NCI-H748 (cell line): Measurements from ENCODE around the gene SLC39A11.
"Not testable (repeated sequence)": the region's sequence is repeated elsewhere in the genome, so short reads cannot be mapped to it uniquely, and the experiment has no call there.

Experiments used
- DNase-seq: peaks from one replicate; lab custom pipeline; 2025; ENCODE audit not compliant: unreplicated experiment; lab: John Stamatoyannopoulos, UW

Gene SLC39A11

DNA sequence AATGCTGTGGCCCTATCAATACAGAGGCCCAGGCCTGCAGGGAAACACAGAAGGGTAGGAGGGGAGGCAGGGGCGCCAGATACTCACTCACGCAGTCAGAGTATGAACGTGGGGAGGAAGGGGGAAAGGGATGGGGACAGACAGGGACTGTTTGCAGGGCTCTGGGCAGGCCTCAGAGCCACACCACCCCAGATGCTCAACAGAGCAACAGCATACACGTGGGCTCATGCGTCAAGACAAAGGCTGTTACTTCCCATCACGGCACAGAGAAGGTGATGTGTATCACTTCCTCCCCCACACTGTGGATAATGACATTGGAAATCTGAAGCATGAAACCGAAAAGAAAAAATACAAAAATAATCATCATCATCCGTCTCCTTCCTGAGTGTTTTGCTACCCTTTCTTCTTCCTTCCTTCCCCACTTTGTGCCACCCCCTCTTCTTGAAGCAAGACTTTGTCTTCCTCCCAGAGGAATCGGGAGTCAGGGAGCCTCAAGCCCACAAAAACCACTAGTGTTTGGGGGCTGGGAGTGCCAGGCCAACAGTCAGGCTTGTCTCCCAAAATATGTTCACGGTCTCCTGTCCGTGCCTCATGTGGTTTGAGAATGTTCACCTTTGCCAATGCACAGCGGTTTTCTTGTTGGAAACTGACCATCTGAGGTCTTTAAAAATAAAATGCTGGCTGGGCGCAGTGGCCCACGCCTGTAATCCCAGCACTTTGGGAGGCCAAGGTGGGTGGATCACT, 20.1 kb downstream of the SLC39A11 start:
- no peak for DNase-seq

DNA sequence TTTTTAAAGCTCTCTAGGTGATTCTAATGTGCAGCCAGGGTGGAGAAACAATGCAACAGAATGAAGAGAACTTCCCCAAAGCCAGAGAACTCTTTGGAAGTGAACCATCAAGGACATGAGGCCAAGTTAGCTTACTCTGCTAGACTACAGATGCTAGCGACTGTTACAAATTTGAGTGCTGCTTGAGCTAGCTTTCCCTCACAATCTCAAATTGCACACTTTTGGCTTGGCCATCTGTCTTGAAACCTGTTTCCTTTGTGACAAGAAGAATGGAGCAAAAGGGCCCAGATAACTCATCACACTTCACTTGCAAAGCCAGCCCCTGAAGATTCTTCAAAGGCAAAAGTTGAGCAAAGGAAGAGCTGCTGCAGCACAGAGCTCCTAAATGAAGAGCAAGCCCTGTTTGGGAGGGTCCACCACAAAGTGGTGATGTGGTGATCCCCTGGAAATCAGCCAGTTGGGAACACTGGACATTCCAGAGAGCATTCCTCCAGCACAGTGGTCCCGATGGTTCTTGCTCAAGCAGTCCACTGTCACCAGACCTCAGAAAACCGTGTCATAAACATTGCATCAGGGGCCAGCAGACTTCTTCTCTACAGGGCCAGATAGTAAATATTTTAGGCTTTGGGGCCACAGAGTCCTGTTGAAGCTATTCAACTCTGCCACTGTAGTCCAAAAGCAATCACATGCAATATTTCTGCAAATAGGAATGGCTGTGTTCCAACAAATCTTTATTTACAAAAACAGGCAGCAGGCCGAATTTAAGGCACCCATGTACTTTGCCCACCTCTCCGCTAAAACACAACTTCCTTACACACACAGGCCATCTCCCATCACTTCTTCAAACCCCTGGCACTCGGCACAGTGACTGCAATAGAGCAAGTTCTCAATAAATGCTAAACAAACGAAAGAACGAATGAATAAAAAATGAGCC, 21.2 kb downstream of the SLC39A11 start:
- no peak for DNase-seq

DNA sequence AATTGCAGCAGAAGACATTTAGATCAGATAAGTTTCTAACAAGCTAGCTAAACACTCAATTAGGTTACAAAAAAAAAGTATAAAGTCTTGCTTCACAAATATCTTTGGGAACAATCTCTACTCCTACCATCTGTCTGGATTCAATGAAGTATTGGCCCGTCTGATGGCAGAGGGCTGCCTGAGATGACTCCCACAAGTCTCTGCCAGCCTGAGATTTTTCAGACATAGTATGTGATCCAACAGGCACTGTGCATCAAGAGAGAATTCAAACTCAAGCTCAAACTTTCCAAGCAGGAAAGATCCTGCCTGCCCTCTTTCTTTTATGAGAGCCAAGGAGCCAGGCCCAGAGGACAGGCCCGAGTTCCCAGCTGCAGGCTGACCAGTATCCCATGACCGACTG, 22.6 kb downstream of the SLC39A11 start:
- DNase-seq, result no peak

DNA sequence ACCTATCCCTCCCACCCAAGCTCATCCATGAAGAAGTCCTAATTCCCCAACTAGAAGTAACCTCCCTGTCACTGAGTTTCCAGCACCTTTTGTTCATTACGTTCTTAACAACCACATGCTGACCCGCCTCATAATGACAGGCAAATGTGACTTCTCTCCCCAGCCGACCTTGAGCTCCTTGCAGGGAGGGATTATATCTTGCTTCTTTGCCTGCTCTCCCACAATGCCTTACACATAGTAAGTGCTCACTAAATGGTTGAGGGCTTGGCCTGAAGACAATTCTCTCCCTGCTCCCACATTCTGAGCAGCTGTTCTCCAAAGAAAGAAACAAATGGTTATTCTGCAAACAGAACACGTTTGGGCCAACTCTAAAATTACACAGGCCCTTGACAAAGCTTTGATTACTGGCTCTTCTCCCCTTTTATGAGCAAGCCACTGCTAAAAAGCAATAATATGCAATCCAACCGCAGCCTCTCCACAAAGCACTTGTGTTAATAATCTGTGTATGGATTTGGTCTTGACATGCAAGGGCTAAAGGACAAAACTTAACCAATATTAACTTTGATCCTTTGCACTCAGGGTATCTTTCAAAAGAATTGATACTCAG, 23.2 kb downstream of the SLC39A11 start:
- DNase-seq, result no peak

DNA sequence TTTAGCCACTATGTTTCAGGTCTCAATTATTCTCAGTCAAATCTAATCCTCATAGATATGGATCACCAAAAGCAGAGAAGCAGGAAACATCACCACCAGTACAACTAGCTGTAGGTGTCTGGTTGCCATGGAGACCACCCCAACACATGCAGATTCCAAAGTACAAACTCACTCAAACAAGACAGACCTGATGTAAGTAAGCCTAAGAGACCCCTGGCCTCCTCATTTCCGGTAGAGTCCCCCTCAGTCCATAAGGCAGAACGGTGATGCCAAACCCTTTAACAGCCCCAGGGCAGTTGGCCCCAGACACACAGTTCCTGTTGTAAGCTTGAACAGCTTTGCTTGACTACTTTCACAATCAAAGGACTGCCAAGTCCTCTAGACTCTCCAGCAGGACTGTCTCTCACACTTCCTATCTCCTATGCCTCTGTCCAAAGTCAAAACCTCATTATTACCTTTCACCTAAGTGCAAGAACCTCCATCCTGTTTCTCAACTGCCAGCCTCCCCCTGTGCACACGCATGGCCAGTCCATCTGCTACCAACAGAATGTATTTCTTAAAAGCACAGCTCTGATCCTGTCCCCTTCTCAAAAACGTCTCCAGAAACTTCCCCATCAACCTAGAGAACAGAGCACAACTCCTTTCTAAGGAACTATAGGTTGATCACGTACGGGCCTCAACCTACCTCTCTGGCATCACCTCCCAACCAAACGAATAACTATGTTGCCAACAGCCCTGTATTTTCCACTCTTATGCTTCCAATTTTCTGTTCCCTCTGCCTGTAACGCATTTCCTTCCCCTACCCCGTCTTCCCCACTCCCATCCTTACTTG, 23.9 kb downstream of the SLC39A11 start:
- DNase-seq, result peak; percentile 1

DNA sequence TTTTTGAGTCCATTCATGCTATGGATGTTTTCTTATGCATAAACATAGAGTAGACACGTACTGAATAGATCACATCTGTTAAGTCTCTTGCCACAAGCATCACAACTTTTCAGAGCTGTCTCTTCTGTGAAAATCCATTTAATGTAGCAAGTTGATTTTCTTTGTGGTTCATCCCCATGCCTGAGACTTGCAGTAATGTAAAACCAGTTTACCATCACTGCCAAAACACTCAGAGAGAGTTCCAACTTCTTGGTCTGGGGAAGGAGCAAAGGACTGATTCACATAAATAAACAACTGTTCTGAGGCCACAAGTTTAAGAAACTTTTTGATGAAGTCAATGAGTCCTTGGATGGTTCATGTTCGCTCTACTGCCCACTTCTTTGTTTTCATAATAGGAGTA, 24.8 kb downstream of the SLC39A11 start:
- DNase-seq, result not testable (repeated sequence)

DNA sequence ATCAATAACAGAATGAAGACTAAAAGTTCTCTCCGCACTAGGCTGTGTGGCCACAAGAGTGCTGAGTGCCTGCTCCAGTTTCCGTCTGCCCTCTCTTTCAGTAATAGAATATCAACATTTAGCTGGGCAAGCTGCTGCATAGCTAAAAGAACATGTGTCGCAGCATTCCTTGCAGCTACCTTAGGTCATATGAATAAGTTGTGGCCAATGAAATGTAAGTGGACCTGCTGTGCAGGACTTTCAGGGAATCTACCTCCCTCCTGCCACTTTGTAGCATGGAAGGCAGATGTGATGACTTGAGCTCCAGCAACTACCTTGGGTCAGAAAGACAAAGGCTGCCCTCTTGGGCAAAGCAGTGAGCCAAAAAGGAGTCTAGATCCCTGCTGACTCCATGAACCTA, 25.4 kb downstream of the SLC39A11 start:
- no peak for DNase-seq

DNA sequence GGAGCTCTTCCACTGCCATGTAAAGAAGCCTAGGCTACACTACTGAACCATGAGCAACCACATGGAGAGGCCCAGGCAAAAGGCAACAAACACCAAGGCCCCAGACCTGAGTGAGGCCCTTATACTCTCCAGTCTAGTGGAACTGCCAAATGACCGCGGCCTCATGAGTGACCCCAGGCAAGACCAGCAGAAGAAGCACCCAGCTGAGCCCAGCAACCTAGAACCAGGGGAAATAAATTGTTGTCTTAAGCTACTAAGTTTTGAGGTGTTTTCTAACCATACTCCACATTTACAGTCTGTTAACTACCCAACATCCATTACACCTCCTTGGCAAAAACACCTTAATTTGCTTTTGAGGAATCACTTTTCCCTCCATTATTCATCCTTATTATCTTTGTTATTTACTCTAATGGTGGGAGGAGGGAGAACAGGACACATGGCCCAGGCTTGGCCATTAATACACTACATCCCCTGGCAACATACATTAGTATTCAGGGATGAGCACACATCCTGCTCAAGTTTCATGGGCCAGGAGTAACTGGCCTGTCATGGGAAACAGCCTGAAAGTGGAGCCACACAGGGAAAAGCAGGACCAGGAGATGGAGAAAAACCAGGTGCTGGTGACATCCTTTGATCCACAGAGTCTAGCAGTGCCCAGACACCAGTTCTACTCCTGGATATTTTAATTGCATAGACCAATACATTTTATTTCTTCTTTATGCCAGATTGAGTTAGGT, 26.2 kb downstream of the SLC39A11 start:
- DNase-seq, result peak; percentile 16

DNA sequence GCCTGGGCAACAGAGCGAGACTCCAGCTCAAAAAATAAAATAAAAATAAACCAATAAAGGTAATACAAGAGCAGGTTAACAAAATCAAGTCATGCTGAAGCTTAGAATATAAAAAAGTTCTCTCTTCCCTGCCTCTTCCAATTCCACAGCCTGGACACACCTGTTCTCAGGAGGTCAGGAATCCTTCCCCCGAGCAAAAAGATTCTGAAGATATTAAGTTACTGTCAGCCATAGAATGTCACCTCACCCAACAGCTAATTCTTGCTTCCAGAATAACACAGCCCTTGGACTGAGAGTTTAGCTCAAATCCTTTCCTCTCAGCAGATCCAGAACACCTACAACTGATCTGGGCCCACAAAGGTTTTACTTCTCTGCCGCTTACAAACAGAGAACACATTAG, 27.1 kb downstream of the SLC39A11 start:
- DNase-seq, result no peak

DNA sequence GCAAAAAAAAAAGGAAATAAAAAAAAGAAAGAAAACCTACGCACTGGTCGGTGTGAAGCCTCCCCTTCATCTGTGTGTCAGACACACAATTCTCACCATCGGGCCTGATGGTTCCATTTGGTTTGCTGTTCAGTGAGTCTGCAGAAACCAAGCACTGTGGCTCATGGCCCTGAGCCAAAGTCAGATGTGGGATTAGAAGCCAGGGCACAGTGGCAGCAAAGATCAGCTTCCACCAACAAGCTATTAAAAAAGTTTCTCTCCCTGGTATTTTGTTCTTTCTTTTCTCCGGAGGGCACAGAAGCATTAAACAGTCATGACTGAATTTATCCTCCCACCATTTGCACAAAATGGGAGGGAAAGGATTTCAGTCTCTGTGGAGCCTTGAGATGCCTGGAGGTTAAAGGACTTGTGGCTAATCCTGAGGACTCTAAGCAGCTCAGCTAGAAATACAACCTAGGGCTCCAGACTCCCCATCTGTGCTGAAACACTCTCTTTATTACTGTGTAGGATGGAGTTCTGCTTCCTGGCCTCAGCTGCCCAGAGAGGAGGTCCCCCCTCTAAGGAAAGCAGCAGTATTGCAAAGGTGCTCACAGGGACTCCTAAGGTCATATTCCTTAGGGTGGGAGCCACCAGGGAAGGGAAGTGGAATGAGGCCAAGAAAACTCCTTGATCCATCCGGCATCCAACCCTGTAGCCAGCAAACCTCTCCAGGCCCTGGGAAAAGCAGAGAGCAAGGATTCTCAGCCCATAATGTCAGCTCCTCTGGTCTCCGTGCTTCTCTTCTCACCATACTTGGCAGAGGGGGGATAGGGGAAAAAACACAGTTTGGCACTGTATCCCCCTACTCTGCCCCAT, 28.2 kb downstream of the SLC39A11 start:
- no peak for DNase-seq

DNA sequence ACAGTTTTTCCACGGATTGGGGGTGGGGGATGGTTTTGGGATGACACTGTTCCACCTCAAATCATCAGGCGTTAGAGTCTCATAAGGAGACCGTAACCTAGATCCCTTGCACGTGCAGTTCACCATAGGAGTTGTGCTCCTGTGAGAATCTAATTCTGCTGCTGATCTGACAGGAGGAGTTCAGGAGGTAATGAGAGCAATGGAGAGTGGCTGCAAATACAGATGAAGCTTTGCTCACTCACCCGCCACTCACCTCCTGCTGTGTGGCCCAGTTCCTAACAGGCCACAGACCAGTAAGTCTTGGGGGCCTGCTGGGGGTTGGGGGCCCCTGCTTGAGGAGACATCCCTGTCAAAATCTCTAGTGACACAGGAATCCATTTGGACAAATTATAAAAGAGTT, 29.8 kb downstream of the SLC39A11 start:
- DNase-seq, result no peak

DNA sequence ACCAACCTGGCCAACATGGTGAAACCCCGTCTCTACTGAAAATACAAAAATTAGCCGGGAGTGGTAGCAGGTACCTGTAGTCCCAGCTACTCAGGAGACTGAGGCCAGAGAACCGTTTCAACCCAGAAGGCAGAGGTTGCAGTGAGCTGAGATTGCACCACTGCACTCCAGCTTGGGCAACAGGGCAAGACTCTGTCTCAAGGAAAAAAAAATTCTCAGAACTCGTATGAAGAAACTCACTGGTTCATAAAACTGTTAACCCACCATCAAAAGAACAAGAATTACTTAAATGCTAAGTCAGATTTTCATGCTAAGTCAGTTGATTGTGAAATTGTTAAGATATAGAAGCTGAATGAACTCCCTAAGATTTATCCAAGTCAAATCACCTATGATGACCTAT, 31.3 kb downstream of the SLC39A11 start:
- no peak for DNase-seq

DNA sequence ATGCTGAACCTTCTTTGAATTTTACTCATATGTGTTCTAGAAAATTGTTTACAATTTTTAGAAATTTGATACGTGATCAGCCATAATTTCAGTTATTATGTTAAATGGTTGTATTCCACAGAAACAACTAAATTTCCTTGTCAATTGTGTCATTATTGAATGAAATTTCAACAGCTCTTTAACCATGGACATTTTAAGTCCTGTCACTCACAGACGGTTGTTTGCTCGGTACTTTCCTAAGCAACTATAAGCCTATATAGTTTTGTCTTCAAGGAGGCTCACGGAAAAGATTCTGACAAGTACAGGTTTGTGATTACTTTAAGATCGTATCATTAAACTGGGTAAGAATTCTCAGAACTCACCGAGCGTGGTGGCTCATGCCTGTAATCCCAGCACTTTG, 31.8 kb downstream of the SLC39A11 start:
- no peak for DNase-seq

DNA sequence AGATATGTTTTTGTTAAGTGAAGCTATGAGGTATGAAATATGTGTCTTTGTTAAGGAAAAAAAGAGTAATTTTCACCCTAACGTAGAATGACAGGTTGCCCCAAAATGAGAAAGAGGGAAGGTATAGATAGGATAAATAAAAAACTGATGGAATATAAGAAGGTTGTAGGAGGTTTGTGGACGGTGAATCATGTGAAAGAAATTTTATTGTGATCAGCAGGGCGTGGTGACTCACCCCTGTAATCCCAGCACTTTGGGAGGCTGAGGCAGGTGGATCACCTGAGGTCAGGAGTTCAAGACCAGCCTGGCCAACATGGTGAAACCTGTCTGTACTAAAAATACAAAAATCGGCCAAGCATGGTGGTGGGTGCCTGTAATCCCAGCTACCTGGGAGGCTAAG, 32.8 kb downstream of the SLC39A11 start:
- DNase-seq, result not testable (repeated sequence)

DNA sequence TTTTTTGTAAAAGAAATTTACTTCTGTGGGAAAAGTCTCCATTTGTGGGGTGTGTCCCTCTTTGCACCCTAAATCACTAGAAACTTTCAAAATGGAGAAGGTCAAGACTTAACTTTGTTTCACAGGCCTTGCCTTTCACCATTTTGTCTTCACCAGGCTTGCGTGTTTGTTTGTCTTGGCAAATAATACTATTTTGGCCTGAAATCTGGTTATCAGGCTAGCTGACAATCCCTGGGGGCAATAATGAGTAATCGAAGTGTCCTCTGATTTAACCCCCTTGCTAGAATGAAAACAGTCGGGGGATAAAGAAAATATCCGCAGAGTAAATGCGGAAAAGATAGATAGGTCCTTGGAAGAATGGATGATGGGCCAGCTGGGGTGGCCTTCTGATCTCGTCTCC, 34.5 kb downstream of the SLC39A11 start:
- no peak for DNase-seq

DNA sequence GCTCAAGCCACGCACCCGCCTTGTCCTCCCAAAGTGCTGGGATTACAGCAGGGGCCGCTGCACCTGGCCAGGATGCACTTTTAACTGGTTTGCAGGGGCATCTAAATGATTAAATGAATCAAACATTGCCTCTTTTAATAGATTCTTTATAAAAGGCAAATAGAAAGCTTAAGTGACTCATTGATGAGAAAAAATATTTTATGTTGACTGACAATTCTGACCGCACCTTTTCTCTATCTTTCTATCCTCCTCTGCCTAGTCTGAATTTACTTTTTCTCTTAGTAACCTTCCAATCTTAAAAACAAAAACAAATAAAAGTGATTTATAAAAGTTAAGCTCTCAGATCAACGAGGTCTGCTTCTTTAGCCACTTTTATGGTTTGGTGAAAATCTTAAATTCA, 35.3 kb downstream of the SLC39A11 start:
- no peak for DNase-seq

DNA sequence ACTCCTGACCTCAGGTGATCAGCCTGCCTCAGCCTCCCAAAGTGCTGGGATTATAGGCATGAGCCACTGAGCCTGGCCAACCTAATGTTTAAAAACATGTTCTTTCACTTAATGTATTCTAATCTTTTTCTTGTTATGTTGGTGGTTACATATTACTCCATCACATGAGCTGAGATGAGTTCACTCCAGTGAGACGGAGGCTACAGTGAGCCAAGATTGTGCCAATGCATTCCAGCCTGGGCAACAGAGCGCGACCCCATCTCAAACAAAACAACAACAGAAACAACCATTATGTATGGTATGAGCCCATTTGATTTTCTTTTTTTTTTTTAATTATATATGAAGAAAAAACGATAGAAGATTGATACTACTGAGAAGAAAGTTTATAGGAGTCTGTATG, 39.6 kb downstream of the SLC39A11 start:
- DNase-seq, result no peak

DNA sequence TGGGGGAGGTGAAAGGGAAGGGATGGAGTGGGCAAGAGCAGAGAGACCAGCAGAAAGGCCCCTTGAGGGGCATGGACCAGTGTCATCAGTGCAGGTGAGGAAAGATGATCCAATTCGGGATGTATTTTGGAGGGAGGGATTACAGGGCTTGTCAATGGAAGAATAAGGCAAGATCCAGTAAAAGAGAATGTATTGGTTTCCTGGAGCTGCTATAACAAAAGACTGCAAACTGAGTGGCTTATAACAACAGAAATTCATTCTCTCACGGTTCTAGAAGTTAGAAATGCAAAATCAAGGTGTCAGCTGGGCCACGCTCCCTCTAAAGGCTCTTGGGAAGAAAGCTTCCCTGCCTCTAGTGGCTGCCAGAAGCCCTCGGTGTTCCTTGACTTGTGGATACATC, 41.7 kb downstream of the SLC39A11 start:
- no peak for DNase-seq

DNA sequence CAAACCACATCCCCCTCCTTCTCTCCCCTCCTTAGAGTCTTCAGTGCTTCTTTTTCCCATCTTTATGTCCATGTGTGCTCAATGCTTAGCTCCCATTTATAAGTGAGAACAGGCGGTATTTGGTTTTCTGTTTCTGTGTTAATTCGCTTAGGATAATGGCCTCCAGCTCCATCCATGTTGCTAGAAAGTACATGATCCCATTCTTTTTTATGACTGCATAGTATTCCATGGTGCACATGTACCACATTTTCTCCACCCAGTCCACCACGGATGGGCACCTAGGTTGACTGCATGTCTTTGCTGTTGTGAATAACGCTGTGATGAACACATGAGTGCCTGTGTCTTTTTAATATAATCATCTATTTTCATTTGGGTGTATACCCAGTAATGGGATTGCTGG, 44.3 kb downstream of the SLC39A11 start:
- no peak for DNase-seq
